Kasumi-1 (cell line): ENCODE results near the gene GMCL2.
"Not testable (repeated sequence)": the region's sequence is repeated elsewhere in the genome, so short reads cannot be mapped to it uniquely, and the experiment has no call there.

Experiments
- DNase-seq, 2 experiments: peaks; one replicate each; lab custom pipeline; 2025; lab: John Stamatoyannopoulos, UW

Gene GMCL2

DNA sequence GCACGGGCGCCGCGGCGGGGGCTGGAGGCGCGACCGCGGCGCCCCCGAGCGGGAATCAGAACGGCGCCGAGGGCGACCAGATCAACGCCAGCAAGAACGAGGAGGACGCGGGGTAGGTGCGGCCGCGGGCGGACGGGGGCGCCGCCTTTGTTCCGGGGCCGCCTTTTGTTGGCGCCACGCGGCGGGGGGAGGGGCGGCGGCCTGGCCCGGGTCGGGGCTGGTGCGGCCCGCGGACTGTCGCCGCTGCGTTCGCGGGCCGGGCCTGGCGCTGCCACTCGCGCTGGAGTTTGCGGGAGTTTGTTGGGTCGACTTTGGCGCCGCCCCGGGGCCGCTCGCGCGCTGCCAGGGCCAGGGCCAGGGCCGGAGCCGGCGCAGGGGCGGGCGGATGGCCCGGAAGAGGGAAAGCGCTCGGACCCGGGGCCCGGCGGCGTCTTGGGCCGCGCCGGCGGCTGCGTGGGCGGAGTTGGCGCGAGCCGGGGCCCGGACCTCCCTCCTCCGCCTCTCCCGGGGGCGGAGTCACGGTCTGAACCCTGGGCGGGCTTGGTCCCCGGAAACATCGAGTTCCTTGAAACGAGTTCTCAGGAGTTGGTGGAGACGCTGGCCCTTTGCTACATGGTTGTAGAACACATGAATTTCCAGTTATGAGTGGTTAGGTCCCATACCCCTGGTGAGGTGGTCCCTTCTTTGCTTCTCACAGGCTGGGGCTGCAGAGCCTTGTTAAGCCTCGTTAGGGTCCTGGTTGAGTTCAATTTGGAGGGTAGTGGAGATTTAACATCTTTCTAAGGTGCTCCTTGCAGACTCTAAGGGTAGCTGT is 18.0 kb upstream of the GMCL2 start:
- DNase-seq, result peak; percentile 51 to 58

DNA sequence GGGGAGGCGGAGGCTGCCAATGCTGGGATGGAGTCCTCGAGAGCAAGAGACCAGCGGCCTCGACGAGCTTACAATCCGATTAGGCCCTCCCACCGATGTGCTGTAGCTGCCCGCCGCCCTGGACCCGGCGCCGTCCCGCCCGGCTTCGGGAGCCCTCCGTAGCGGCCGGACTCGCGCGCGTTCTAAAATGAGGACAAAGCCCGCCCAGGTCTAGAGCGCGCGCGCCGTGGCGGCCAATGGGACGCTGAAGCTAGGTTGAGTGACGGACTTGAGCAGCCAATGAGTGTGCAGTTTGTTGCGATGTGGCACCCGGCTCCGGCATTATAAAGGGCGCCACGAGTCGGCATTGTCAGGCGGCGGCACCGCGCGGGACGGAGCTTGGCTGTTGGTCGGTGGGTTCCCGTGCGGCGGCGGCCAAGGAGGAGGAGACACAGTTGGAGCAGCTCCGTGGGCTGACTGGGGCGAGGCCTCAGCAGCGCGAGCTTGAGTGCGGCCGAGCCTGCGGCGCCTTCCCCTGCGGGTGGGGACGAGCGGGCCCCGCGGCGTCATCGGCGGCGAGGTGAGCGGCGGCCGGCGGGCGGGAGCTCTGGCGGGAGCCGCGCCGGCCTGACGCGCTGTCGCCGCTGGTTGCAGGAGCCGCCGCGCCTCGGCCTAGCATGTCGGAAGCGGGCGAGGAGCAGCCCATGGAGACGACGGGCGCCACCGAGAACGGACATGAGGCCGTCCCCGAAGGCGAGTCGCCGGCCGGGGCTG is 17.2 kb upstream of the GMCL2 start, which contains the start of gene HNRNPAB:
Gene HNRNPAB, plus strand, starts transcription at position 352 of the 753 bp plus-strand sequence. Its CDS starts 305 bp downstream, at position 657.
- DNase-seq, result peak; percentile 92 to 93

DNA sequence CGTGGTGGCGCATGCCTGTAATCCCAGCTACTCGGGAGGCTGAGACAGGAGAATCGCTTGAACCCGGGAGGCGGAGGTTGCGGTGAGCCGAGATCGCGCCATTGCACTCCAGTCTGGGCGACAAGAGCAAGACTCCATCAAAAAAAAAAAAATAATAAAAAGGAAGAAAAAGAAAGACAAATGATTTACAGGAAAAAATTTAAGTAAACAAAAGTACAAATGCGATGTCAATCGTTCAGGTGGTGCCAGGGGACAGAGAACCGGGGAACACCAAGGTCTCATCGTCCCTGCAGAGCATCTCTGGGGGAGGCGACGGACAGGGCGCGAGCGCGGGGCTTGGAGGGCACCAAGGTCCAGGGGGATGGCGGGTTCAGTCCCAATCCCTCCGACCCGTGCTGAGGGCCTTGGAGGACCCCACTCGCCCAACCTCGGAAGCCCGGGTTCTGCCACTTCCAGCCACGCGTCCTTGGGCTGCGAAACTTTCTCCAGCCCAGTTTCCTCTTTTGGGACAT is 16.6 kb upstream of the GMCL2 start:
- peak in 1 of 2 experiments; percentile 59 for DNase-seq

DNA sequence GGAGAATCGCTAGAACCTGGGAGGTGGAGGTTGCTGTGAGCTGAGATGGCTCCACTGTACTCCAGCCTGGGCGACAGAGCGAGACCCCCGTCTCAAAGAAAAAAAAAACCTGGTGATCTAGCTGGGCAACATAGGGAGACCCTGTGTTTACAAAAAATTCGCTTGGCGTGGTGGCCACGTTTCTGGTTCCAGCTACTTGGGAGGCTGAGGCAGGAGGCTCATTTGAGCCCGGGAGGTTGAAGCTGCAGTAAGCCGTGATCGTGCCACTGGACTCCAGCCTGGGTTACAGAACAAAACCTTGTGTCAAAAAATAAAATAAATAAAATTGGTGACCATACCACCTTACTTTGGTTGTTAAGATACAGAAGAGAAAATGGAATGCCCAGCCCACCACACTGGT is 15.4 kb upstream of the GMCL2 start:
- no peak for DNase-seq

DNA sequence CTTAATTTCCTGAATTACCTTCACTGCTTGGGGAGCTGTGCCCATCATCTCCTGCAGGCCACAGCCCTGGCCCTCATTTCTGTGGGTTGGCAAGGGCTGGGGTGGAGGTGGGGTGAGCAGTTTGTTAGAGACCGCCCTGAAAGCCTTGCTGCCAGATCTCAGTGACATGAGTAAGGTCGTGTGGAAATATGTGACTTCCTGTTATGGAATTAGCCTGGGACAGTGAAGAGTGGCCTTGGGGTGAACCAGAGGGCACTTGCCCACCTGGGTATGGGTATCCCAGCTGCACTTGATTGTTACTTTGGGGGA is 14.7 kb upstream of the GMCL2 start:
- DNase-seq, result peak; percentile 30 to 44

DNA sequence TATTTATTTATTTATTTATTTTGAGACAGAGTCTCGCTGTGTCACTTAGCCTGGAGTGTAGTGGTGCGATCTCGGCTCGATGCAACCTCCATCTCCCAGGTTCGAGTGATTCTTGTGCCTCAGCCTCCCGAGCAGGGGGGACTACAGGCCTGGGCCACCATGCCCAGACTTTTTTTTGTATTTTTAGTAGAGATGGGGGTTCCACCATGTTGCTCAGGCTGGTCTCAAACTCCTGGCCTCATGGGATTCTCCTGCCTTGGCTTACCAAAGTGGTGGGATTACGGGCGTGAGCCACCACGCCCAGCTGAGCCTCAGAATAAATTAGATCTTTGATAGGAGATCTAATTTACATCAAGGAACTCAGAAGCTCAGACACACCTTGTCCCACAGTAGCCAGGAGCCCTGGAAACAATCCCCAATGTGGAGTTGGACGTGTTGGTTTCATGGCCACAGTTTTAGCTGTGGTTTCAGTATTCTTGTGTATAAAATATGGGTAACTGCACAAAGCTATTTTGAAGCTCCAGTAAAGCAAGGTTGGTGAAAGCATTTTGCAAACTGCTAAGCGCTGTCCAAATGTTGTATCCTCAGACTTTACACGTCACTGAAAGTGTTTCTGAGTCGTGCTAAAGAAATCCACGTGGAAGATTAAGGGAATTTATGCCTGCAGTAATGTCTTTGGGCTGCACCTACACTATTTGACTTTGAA is 14.2 kb upstream of the GMCL2 start:
- DNase-seq, result no peak

DNA sequence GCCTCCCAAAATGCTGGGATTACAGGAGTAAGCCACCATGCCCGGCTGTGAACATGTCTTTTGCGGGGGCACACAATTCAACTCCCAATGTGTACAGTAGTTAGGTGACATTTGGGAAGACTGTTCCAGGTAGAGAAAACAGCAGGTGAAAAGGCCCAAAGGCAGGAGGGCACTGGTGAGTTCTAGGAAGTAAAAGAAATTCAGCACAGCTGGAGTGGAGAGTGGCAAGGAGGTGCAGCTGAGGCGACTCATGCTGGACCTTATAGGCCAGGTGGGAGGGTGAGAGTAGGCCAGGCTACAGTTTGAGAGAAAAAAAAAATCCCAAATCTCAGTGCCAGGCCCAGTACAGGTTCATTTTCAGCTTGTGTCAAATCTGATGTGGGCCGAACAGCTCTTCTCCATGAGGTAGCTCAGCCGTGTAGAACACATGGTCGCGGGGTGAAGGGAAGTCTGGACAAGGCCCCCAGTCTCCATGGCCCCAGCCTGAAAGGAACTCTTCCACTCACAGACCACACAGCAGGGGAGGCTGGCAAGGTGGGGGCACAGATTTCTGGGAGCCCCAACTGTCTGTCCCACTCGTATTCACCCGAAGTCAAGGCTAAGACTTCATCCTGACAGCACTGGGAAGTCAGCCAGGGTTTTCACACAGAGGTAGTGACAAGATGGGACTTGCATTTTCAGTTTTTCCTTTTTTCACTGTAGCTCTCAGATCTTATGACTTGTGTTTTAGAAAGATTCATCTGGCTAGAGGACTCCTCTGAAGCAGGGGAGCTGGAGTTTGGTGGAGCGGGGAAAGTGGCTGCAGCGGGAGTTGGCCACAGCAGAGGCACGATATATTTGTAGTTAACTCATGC is 12.6 kb upstream of the GMCL2 start:
- no peak for DNase-seq

DNA sequence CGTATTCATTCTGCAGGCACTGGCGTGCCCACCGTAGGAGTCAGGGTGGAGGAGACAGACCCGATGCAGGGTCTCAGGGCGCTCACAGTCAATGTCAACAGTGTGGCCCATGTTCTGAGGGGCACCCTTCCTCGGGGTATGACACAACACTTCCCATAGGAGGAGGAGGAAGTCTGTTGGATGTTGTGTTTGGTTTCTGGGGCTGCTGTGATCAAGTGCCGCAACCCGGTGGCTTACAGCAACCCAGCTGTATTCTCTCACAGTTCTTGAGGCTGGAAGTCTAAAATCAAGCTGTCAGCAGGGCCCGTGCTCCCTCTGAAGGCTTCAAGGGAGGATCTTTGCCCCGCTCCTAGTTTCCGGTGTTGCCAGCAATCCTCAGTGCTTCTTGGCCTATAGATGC is 11.5 kb upstream of the GMCL2 start:
- DNase-seq, result peak; percentile 74 to 85

DNA sequence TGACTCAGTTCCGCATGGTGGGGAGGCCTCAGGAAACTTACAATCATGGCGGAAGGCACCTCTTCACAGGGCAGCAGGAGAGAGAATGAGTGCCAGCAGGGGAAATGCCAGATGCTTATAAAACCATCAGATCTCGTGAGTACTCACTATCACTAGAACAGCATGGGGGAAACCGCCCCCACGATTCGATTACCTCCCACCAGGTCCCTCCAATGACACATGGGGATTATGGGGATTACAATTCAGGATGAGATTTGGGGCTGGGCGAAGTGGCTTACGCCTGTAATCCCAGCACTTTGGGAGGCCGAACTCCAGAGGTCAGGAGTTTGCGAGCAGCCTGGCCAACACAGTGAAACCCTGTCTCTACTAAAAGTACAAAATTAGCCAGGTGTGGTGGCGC is 11.0 kb upstream of the GMCL2 start:
- not testable (repeated sequence) for DNase-seq

DNA sequence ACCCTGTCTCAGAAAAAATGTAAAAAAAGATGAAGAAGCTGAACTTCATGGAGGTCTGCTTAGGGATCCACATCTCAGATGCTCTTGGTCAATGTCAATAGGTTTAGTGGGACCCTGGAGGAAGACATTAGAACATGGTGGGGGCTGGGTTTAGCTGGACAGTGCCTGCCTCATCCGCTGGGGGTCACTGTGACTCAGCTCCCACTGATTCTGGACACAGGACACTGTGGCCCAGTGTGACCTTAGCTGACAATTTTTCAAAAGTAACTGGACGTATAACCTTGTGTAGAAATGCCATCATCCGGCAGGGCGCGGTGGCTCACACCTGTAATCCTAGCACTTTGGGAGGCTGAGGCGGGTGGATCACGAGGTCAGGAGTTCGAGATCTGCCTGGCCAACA is 9.8 kb upstream of the GMCL2 start:
- DNase-seq, result no peak

DNA sequence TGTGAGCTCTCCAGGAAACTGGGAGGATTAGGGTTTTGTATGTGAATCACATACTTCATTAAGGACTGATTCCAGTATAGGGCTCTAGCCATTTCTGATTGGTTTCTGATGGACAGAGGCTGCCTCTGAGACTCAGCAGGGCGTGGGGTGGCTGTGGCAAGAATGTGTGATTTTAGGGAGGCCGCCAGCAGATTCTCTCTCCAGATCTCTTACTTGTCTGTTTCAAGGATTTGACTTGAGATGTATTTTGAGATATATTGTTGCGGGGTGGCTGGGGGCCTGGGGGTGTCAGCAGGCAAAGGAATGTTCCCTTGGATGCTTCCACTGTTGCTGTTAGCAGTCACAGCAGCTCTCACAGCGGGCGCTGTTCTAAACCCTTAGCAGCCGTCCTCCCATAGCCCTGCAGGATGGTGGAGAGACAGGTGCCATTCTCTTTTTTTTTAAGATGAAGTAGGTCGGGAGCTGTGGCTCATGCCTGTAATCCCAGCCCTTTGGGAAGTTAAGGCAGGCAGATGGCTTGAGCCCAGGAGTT is 9.2 kb upstream of the GMCL2 start:
- DNase-seq, result no peak

DNA sequence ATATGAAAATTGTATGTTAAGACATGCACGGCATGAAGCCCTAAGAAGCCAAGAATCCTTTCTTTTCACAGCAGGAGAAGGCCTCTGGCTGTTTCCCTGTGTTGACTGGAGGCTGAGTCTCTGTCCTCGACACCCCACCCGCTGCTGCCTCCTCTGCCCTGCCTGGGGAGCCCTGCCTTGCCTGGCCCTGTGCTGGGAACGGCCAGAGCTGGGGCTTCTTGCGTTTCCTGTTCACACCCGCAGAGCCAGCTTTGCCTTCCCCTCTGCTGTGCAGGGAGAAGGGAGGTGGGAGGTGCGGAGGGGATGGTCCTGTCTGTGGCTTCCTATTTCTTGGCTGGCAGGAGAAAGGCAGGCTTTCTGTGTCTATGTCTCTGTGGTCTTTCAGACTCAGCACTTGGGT is 6.9 kb upstream of the GMCL2 start:
- DNase-seq, result peak; percentile 77 to 92

DNA sequence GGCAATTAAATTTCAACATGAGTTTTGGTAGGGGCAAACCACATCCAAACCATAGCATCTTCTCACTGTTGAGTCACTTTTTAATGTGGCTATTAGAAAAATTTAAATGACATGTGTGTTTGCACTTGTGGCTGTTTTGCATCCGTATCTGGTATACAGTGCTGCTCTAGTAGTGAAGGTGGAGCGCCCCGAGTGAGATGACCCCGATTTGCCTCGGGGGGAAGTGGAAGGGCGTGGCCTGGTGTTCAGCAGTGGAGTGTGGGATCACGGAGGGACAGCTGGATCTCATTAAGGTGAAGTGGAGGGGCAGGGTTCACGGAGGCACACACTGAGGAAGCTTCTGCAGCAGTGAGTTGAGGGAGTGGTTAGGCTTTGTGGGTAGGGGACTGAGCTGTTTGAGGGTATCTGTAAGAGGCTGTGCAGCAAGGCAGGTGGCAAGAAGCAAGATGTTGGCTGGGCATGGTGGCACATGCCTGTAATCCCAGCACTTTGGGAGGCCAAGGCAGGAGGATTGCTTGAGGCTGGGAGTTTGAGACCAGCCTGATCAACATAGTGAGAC is 6.2 kb upstream of the GMCL2 start:
- no peak for DNase-seq

DNA sequence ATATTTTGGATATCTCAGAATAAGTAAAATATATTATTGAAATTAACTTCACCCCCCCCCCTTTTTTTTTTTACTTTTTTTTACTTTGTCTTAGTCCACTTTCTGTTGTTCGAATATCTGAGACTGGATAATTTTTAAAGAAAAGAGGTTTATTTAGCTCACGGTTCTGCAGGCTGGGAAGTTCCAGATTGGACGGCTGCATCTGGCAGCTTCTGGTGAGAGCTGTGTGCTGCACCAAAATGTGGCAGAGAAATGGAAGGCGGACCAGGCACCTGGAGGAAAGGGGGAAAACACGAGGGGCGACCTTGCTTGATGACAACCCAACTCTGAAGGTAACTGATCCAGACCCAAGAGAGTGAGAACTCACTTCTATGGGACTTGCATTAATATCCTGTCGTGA is 5.6 kb upstream of the GMCL2 start:
- no peak for DNase-seq

DNA sequence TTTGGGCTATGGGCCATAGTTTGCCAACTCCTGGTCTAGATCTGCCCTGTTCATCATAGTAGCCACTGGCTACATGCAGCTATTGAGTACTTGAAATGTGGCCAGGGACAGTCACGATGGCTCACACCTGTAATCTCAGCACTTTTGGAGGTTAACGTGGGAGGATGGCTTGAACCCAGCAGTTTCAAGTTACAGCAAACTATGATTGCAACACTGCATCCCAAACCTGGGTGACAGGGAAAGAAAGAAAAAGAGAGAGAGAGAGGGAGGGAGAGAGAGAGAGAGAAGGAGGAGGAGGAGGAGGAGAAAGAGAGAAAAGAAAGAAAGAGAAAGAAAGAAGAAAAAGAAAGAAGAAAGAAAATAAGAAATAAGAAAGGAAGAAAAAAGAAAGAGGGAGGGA is 5.1 kb upstream of the GMCL2 start:
- DNase-seq, result no peak

DNA sequence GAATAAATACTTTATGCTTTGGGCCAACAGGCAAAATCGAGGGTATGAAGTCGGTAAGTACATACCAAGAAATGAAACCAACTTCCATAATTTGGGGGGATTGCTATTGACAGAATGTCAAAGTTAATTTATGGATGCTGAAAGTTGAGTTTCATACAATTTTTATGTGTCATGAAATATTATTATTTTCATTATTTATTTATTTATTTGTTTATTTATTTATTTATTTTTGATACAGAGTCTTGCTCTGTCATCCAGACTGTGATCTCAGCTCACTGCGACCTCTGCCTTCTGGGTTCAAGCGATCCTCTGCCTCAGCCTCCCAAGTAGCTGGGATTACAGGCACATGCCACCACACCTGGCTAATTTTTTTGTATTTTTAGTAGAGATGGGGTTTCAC is 4.5 kb upstream of the GMCL2 start:
- DNase-seq, result no peak

DNA sequence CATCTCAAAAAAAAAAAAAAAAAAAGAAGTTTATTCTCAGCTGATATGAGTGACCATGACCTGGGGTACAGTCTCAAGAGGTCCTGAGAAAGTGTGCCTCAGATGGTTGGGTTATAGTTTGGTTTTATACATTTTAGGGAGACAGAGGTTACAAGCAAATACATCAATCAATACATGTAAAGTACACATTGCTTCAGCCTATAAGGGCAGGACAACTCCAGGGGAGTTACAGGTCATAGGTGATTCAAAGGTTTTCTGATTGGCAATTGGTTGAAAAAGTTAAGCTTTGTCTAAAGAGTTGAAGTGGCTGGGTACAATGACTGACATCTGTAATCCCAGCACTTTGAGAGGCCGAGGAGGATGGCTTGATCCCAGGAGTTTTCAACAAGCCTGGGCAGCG is 2.3 kb upstream of the GMCL2 start:
- no peak for DNase-seq

DNA sequence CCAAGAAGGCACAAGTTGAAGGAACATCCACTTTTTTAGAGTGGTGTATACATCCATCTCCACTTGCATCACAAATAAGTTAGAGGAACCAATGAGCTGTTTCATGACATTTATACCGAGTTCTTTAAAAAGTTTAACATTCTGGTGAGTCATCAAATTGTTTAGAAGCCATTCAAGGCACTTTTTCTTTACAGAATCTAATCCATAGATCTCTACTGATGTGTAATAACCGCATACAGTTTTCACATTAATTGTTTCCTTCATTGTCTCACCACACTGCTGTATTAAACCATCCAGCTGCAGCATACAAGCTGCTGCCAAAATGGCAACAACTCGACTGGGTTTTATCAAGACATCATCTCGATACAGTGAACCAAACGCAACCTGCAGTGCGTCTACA is 744 bp downstream of the GMCL2 start:
- DNase-seq, result no peak

DNA sequence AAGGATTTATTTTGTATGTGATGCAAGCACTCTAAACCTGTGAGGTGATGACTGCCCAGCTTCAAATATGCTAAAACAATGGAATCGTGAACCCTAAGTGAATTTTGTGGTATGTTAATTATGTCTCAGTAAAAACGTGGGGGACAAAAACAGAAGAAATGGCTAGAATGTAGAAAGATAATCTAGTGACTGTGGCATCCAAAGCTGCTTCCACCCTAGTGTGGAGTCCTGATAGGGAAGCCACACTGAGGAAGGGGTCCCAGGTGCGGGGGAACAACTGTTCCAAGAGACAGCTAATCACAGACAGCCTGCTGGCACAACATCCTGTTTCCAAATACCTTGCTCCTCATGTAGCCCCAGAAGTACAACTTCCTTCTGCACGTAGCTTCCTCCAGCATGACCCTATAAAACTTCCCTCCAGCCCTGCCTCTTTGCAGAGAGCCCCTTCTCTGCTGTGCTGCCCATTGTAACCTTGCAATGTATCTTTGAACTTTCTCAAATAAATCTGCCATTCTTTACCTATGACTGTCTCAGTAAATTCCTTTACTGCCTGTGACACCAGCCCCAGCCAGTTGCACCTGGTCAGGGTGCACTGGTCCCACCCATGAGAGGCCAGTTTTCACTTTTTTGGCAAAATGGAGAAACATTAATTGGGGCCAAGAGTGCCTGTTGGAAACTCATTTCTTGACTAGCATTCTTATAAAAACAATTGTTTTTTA is 4.9 kb downstream of the GMCL2 start:
- DNase-seq, result peak; percentile 96 to 97

DNA sequence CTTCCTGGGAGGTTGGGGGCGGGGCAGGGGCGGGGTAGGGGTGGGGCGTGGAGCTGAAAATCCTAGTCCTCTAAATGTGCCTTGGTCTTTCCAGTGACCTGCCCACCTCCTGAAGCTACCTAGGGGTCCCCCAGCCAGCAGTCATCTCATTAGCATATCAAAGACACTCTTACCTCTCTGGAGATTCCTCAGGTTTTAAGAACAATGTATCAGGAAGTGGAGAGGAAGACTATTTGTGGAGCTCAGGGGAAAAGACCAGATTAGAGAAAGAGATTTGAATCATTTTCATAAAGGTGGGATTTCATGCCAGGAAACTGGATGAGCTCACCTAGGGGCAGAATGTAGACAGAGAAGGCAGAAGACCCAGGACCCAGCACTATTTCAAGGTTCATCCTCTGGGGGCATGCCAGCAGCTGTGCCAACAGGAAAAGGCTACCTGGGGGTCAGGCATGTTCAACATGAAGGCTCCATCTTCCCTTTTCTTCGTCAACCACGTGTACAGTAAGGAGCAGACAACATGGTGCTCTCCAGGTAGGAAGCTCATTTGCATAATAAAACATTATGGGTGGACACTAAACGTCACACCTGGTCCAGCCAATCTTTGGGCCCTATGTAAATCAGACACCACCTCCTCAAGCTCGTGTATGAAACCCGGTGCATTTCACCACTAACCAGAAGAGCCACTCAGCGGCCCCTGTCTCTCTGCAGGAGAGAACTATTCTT is 6.9 kb downstream of the GMCL2 start:
- no peak for DNase-seq
